HCT116 (cell line): ENCODE results near the gene PRKAG2.

Source experiments
- CTCF ChIP-seq, 3 experiments: fragments of 200-600 bp in 1 of 3; sonication (generic) in 1 of 3; IDR thresholded peaks in 2 of 3; conservative IDR thresholded peaks in 1 of 3; 2 replicates each; pipeline ENCODE4 v1.5.1; 2012 to 2017; ENCODE audit warnings: low read depth in 2 of 3, low read length in 2 of 3, antibody characterized with exemption in 1 of 3, borderline replicate concordance in 1 of 3, control low read depth in 1 of 3, mild to moderate bottlenecking in 1 of 3, mixed read lengths in 1 of 3, mixed run types in 1 of 3, moderate library complexity in 1 of 3; ENCODE audit not compliant: insufficient read depth in 1 of 3
- EGR1 ChIP-seq: IDR thresholded peaks from 2 replicates; pipeline ENCODE4 v1.6.1; 2012; ENCODE audit warnings: low read depth
- EZH2 ChIP-seq: fragments of 200-600 bp; sonication (generic); IDR thresholded peaks from 2 replicates; pipeline ENCODE4 v1.6.1; 2017; ENCODE audit warnings: antibody characterized with exemption, mixed run types
- FOSL1 ChIP-seq: IDR thresholded peaks from 2 replicates; pipeline ENCODE4 v1.6.1; 2012; ENCODE audit warnings: low read depth
- JUND ChIP-seq: IDR thresholded peaks from 2 replicates; pipeline ENCODE4 v1.6.1; 2012
- POLR2A ChIP-seq: IDR thresholded peaks from 2 replicates; pipeline ENCODE4 v1.7.0; 2011; ENCODE audit warnings: borderline replicate concordance; ENCODE audit not compliant: insufficient read depth, insufficient read length; ENCODE audit errors: extremely low read depth
- RAD21 ChIP-seq: IDR thresholded peaks from 2 replicates; pipeline ENCODE4 v1.6.1; 2012; ENCODE audit warnings: low read depth, mild to moderate bottlenecking
- REST ChIP-seq: IDR thresholded peaks from 2 replicates; pipeline ENCODE4 v1.6.1; 2012; ENCODE audit warnings: low read depth
- SIN3A ChIP-seq: IDR thresholded peaks from 2 replicates; pipeline ENCODE4 v1.6.1; 2012; ENCODE audit warnings: low read depth
- ZNF274 ChIP-seq: fragments of 200-500 bp; sonication (Bioruptor generic); IDR thresholded peaks from 2 replicates; pipeline ENCODE4 v1.6.1; 2014; ENCODE audit warnings: mild to moderate bottlenecking, low read depth, low read length, inconsistent platforms
- TF ChIP-seq, protein P1 (sequence below): IDR thresholded peaks from 2 replicates; pipeline ENCODE4 v1.6.1; 2012
- TF ChIP-seq, protein P2 (sequence below): IDR thresholded peaks from 2 replicates; pipeline ENCODE4 v1.6.1; 2012
- TF ChIP-seq, protein P3 (sequence below): IDR thresholded peaks from 2 replicates; pipeline ENCODE4 v1.6.1; 2011; ENCODE audit warnings: mild to moderate bottlenecking, low read length, moderate library complexity; ENCODE audit not compliant: insufficient replicate concordance; ENCODE audit errors: extremely low read depth

GRCh38 chr7:151630851-151631569, 245.9 kb downstream of the PRKAG2 start:
- no peak for TF ChIP-seq CTCF (IDR thresholded peaks at IDR 0.05 in 2 of 3, conservative IDR thresholded peaks at IDR 0.05 in 1 of 3; ENCODE audit: borderline replicate concordance in 1 of 3, insufficient read depth in 1 of 3, low read depth in 2 of 3, low read length in 2 of 3)
- no peak for TF ChIP-seq EZH2
- no peak for TF ChIP-seq REST
- TF ChIP-seq, protein P1, sequence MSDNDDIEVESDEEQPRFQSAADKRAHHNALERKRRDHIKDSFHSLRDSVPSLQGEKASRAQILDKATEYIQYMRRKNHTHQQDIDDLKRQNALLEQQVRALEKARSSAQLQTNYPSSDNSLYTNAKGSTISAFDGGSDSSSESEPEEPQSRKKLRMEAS, result no peak; the same call in 1 of the 2 replicates
- TF ChIP-seq EGR1, result no peak
- TF ChIP-seq, protein P2, sequence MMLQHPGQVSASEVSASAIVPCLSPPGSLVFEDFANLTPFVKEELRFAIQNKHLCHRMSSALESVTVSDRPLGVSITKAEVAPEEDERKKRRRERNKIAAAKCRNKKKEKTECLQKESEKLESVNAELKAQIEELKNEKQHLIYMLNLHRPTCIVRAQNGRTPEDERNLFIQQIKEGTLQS, result no peak
- TF ChIP-seq RAD21, result no peak
- TF ChIP-seq ZNF274, result no peak
- no peak for TF ChIP-seq JUND
- no peak for TF ChIP-seq POLR2A
- no peak for TF ChIP-seq SIN3A
- TF ChIP-seq, protein P3, sequence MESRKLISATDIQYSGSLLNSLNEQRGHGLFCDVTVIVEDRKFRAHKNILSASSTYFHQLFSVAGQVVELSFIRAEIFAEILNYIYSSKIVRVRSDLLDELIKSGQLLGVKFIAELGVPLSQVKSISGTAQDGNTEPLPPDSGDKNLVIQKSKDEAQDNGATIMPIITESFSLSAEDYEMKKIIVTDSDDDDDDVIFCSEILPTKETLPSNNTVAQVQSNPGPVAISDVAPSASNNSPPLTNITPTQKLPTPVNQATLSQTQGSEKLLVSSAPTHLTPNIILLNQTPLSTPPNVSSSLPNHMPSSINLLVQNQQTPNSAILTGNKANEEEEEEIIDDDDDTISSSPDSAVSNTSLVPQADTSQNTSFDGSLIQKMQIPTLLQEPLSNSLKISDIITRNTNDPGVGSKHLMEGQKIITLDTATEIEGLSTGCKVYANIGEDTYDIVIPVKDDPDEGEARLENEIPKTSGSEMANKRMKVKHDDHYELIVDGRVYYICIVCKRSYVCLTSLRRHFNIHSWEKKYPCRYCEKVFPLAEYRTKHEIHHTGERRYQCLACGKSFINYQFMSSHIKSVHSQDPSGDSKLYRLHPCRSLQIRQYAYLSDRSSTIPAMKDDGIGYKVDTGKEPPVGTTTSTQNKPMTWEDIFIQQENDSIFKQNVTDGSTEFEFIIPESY, result no peak
- no peak for TF ChIP-seq FOSL1
